Prostate gland (tissue), 2 donors: ENCODE data around the gene MAP1LC3B2.

Source experiments
- CTCF ChIP-seq, 4 experiments: fragments of 200-600 bp in 2 of 4; fragments of 450-650 bp in 2 of 4; sonication (generic) in 2 of 4; IDR thresholded peaks; 1 replicate in 3 of 4; 2 replicates in 1 of 4; pipeline ENCODE4 v1.5.1; 2016 to 2019; ENCODE audit warnings: antibody characterized with exemption in 4 of 4, mild to moderate bottlenecking in 2 of 4, moderate library complexity in 2 of 4
- POLR2A ChIP-seq: fragments of 450-650 bp; IDR thresholded peaks from one replicate; pipeline ENCODE4 v1.6.1; 2016; ENCODE audit warnings: antibody characterized with exemption, mild to moderate bottlenecking

- TF ChIP-seq POLR2A (no peak), CTCF (IDR thresholded peaks at IDR 0.05) (no peak)
These were observed 47.2 kb downstream of the MAP1LC3B2 start for GRCh38 chr12:116606397-116606796.
